GM21723 (cell line): ENCODE measurements around the gene ZNF205.

Experiments
- ATAC-seq: cut with Tn5 transposase; IDR thresholded peaks from one replicate; pipeline ENCODE4 v1.9.1; 2021; ENCODE audit warnings: mild to moderate bottlenecking, moderate library complexity; ENCODE audit not compliant: unreplicated experiment

The ZNF205 gene

GRCh38 chr16:3101018-3101840 is 11.2 kb upstream of the ZNF205 start:
- no peak for ATAC-seq

DNA sequence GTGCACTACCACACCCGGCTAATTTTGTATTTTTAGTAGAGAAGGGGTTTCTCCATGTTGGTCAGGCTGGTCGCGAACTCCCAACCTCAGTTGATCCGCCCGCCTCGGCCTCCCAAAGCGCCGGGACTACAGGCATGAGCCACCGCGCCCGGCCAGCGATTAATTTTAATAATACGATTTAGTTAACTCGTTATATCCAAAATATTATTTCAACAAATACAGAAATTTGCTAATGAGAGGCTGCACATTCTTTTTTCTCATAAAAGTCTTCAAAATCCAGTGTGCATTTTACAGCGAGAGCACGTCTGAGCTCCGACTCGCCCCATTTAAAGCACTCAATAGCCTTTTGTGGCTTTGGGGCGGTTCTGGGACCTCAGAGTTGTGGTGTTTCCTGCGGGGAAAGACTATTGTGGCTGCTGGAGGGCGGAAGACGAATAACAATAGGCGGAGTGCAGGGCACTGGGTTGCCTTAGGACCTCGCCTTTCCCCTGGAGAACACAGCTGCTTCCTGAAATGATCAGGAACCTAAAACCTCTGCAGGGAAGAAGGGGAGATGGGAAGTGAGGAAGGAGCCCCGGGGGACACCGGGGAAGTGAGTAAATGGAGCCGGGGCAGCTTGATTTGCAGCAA is 10.4 kb upstream of the ZNF205 start:
- ATAC-seq = no peak

- peak; percentile 82 for ATAC-seq
Measured at GRCh38 chr16:3106205-3106928, 6.0 kb upstream of the ZNF205 start.

DNA sequence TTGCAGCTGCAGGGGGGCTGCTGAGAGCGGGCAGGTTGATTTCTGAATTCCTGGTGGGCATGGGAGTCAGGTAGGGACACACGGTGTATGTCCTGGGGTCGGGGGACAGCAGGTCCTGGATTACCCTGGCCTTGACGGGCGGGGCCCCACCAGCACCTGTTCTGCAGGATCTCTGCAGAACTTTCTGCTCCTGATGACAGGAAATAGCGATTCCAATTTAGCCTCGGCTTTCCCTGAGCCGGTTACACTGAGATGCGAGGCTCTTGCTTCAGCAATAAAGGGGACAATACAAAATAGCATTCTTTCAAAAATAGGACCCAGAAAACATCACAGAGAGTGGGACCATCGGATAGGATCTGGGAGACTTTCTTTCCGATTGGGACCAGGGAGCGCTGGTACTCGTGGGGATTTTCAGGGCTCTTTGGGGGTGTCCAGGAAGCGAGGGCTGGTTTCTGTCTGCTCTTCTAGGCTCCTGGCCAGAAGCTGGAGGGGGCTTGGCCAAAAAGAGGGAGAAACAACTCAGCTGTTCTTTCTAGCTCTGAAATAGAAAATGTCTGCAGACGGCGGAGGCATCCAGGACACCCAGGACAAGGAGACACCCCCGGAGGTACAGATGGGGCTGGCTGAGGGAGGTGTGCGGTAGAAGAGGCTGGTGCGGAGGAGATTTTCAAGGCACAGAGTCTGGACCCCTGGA is 642 bp downstream of the ZNF205 start:
- ATAC-seq = no peak

- ATAC-seq = no peak
Measured at GRCh38 chr16:3113765-3114479, 1.5 kb downstream of the ZNF205 start.

DNA sequence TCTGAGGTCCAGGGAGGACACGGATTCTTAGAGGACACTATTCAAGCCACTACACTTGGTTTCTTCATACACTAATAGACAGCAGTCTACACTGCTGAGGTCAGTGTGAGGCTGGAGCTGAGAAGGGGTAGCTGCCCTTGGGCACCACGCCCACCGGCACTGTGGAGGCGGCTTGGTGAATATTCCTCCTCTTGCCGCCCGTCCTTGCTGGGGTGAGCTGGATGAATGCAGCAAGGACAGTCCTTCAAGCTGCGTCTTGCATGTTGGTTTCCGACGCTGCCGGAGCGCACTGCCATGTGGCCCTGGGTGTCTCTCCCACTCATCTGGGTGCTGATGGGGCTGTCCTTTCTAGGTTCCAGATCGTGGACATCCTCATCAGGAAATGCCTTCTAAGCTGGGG is 2.6 kb downstream of the ZNF205 start:
- no peak for ATAC-seq

GRCh38 chr16:3115561-3115960 is 3.2 kb downstream of the ZNF205 start:
- ATAC-seq = no peak

GRCh38 chr16:3118204-3118790 is 5.9 kb downstream of the ZNF205 start:
- ATAC-seq = no peak

GRCh38 chr16:3118846-3119245 is 6.5 kb downstream of the ZNF205 start:
- ATAC-seq = no peak

DNA sequence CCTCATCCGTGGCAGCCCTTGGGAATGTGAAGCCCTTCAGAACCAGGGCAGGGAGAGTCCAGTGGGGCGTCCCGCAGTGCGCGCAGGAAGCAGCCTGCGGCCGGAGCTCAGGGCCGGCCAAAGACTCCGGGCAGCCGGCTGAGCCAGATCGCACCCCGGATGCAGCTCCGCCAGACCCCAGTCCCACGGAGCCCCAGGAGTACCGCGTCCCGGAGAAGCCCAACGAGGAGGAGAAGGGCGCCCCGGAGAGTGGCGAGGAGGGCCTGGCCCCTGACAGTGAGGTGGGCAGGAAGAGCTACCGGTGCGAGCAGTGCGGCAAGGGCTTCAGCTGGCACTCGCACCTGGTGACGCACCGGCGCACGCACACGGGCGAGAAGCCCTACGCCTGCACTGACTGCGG is 6.9 kb downstream of the ZNF205 start:
- no peak for ATAC-seq

DNA sequence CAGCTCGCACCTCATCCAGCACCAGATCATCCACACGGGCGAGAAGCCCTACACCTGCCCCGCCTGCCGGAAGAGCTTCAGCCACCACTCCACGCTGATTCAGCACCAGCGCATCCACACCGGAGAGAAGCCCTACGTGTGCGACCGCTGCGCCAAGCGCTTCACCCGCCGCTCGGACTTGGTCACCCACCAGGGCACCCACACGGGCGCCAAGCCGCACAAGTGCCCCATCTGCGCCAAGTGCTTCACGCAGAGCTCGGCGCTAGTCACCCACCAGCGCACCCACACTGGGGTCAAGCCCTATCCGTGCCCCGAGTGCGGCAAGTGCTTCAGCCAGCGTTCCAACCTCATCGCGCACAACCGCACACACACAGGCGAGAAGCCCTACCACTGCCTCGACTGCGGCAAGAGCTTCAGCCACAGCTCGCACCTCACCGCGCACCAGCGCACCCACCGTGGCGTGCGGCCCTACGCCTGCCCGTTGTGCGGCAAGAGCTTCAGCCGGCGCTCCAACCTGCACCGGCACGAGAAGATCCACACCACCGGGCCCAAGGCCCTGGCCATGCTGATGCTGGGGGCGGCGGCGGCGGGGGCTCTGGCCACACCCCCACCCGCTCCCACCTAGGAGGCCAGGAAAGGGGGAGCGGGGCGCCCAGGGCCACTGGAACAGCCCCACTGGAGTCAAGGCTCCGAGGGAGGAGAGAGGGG is 7.5 kb downstream of the ZNF205 start:
- no peak for ATAC-seq

- ATAC-seq = no peak
Measured at GRCh38 chr16:3120435-3120834, 8.0 kb downstream of the ZNF205 start.

DNA sequence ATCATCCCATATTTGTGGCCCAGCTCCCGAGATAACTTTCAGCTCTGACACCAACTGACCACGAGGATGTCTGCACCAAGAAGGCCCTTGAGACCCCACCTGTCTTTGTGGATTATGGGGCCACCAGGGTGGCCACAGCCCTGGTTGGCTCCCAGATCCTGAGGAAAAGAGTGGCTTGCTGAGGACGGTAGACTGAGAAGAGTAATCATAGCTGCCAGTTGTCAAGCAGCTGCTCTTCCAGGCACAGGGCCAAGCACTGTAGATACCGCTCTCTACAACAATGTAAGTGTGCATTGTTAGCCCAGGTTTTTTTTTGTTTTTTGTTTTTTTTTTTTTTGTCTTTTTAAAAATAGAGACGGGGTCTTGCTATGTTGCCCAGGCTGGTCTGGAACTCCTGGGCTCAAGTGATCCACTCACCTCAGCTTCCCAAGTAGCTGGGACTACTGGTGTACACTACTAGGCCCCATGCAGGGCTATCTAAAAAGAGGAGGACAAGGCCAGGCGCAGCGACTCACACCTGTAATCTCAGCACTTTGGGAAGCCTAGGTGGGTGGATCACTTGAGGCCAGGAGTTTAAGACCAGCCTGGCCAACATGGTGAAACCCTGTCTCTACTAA is 9.6 kb downstream of the ZNF205 start:
- no peak for ATAC-seq

GRCh38 chr16:3122926-3123570 is 10.7 kb downstream of the ZNF205 start:
- ATAC-seq = no peak

DNA sequence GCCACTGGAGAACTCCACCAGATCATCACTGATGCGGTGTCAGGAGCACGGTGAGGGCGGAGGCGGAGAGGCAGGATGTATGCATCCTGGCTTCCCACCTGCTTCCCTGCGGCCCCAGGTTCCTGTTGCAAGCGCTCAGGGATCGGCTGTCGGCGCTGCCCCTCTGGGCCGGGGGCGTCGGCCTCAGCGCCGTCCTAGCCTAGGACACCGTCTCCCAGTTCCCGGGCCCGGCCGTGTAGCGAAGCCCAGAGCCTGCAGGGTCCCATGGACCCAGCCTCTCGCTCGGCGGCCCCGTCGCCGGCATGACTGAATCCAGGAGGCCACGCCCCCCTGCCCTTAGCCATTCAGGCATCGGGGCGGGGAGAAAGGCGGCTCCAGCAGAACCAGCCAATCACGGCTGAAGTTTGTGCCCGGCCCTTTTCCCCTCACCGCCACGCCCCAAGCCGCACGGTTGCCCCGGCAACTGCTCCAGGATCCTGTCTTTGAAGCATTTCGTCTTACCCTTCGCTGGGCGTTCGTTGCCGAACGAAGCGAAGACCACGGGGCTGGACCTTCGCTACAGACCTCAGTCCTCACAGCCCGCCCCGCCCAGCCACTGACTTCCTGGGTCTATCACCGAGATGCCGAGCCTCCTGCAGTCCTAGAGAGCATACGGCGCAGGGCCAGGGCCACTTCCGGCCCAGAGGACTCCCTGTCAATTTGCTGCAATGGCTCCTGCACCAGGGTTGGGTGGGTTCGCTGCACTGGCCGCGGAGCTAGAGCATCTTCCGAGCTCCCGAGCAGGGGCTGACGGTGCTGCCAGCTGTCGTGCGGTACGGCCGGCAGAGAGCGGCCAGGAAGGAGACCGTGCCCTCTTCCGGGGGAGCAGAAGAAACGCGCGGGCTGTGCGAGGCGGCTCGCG is 11.8 kb downstream of the ZNF205 start:
- ATAC-seq = peak; percentile 84

GRCh38 chr16:3127745-3128144 is 15.4 kb downstream of the ZNF205 start:
- no peak for ATAC-seq
